ENCODE data around the gene ZNF280D.

ZNF280D gene

DNA sequence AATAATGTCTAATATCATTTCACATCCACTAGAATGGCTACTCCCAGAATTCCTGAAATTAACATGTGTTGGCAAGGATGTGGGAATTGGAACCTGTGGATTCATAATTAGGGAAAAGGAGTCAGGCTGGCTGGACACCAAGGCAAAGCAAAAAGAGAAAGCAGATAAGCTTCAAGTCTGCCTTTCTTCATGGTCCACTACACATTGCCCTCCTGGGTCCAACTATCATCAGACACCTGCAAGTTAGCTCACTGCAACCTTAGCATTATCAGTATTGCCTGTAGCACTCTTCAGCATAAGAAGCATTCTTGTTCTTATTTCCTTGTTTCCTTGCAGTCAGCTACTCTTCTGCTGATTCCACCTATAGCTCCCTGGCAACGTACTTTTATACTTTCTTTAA lies 124.3 kb downstream of the ZNF280D start:
- TF ChIP-seq, protein P1, sequence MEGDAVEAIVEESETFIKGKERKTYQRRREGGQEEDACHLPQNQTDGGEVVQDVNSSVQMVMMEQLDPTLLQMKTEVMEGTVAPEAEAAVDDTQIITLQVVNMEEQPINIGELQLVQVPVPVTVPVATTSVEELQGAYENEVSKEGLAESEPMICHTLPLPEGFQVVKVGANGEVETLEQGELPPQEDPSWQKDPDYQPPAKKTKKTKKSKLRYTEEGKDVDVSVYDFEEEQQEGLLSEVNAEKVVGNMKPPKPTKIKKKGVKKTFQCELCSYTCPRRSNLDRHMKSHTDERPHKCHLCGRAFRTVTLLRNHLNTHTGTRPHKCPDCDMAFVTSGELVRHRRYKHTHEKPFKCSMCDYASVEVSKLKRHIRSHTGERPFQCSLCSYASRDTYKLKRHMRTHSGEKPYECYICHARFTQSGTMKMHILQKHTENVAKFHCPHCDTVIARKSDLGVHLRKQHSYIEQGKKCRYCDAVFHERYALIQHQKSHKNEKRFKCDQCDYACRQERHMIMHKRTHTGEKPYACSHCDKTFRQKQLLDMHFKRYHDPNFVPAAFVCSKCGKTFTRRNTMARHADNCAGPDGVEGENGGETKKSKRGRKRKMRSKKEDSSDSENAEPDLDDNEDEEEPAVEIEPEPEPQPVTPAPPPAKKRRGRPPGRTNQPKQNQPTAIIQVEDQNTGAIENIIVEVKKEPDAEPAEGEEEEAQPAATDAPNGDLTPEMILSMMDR (conservative IDR thresholded peaks at IDR 0.05; ENCODE audit: control insufficient read depth, insufficient read depth, low read depth, low read length), result no peak
- no peak overlapping the region for H3K4me3 ChIP-seq (ENCODE audit: control insufficient read depth, low read depth, low read length)
- DNase-seq (ENCODE audit: low read depth), result no peak

DNA sequence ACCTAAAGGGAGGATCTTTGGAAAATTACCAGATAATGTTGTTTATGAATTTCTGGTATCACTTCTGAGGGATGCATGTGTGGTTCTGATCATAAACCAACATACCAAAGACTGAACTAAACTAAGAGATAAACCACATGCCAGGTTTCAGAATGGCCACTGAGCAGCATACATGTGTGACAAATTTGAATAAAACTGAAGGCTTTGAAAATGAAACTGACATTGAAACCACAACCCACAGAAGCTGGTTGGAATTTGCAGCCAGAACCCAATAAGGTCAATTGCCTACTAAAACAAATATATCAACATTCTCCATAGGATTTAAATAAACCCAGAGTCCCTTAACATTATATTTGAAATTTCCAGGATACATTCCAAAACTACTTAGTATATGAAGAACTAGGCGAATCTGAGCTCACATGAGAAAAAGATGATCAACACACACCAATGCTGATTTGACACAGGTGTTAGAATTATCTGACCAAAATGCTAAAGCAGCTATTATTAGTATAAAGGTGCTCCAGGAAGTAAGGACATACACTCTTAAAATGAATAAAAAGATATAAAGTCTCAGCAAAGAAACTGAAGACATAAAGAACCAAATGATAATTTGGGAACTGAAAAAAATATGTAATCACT lies 125.0 kb downstream of the ZNF280D start:
- no peak for DNase-seq (ENCODE audit: low read depth)
- no peak overlapping the region for H3K4me3 ChIP-seq (ENCODE audit: control insufficient read depth, low read depth, low read length)
- TF ChIP-seq, protein P1 (conservative IDR thresholded peaks at IDR 0.05; ENCODE audit: control insufficient read depth, insufficient read depth, low read depth, low read length), result no peak

- DNase-seq (ENCODE audit: low read depth), result no peak
- H3K4me3 ChIP-seq (ENCODE audit: control insufficient read depth, low read depth, low read length), result no peak overlapping the region
- TF ChIP-seq, protein P1 (conservative IDR thresholded peaks at IDR 0.05; ENCODE audit: control insufficient read depth, insufficient read depth, low read depth, low read length), result no peak
Measured at GRCh38 chr15:56602253-56602652, 131.1 kb downstream of the ZNF280D start.

GRCh38 chr15:56600380-56600779 lies 132.9 kb downstream of the ZNF280D start:
- DNase-seq (ENCODE audit: low read depth), result no peak
- TF ChIP-seq, protein P1 (conservative IDR thresholded peaks at IDR 0.05; ENCODE audit: control insufficient read depth, insufficient read depth, low read depth, low read length), result no peak
- no peak overlapping the region for H3K4me3 ChIP-seq (ENCODE audit: control insufficient read depth, low read depth, low read length)

DNA sequence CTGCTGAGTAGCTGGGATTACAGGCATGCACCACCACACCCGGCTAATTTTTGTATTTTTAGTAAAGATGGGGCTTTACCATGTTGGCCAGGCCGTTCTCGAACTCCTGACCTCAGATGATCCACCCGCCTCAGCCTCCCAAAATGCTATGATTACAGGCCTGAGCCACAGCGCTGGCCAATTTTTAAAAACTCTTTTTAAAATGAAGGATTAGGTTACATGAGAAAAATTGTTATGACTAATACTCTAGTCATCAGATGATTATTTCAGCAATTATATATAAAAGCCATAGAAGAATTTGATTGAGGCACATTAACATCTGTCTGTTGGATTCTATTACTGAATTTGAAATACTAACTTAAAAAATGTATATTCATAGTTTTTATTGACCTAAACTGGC lies 134.3 kb downstream of the ZNF280D start:
- DNase-seq (ENCODE audit: low read depth), result peak; percentile 76
- TF ChIP-seq, protein P1 (conservative IDR thresholded peaks at IDR 0.05; ENCODE audit: control insufficient read depth, insufficient read depth, low read depth, low read length), result no peak
- no peak overlapping the region for H3K4me3 ChIP-seq (ENCODE audit: control insufficient read depth, low read depth, low read length)

DNA sequence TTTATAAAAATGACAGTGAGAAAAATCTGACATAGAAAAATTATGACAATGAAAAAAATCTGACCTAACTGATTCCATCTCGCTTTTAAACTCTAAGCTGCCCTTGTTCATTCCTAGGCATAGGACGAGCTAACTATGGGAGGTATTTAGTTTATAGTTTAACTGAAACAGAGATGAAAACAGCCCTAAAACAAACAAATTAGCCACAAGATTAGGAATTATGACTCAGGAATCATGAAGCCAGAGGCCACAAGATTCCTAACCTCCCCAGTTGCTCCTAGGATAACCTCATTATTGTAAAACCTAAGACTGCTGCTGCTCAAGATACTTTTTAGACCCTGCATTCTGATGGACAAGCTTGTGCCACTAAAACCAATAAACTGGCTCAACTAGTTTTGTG lies 145.6 kb downstream of the ZNF280D start:
- TF ChIP-seq, protein P1 (conservative IDR thresholded peaks at IDR 0.05; ENCODE audit: control insufficient read depth, insufficient read depth, low read depth, low read length), result no peak
- peak; percentile 6 for DNase-seq (ENCODE audit: low read depth)
- H3K4me3 ChIP-seq (ENCODE audit: control insufficient read depth, low read depth, low read length), result no peak overlapping the region

DNA sequence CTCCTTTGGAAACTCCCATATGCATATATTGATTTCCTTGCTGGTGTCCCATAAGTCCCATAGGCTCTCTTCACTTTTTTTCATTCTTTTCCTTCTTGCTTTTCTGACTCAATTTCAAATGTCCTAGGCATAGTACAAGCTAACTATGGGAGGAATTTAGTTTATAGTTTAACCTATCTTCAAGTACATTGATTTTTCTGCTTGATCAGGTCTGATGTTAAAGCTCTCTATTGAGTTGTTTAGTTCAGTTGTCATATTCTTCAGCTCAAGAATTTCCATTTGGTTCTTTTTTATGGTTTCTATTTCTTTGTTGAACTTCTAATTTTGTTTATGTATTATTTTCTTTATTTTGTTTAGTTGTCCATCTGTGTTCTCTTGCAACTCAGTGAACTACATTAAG lies 147.1 kb downstream of the ZNF280D start:
- no peak overlapping the region for H3K4me3 ChIP-seq (ENCODE audit: control insufficient read depth, low read depth, low read length)
- TF ChIP-seq, protein P1 (conservative IDR thresholded peaks at IDR 0.05; ENCODE audit: control insufficient read depth, insufficient read depth, low read depth, low read length), result no peak
- DNase-seq (ENCODE audit: low read depth), result no peak
